Upper lobe of left lung (tissue), 4 donors: ENCODE measurements around the gene RFT1.

ENCODE experiments used
- CTCF ChIP-seq, 6 experiments: fragments of 450-650 bp in 4 of 6; fragments of 200-600 bp in 2 of 6; sonication (generic) in 2 of 6; IDR thresholded peaks; one replicate each; pipeline ENCODE4 v1.5.1; 2016 to 2019; ENCODE audit warnings: antibody characterized with exemption in 6 of 6
- EP300 ChIP-seq, 4 donors: sonication (generic); formaldehyde crosslinking; IDR thresholded peaks; one replicate each; pipeline ENCODE4 v1.5.1; 2017; ENCODE audit warnings: antibody characterized with exemption in 4 of 4, control low read depth in 2 of 4
- POLR2A ChIP-seq, 4 donors: fragments of 450-650 bp; IDR thresholded peaks; one replicate each; pipeline ENCODE4 v1.5.1; 2016 to 2017; ENCODE audit warnings: antibody characterized with exemption in 4 of 4, mild to moderate bottlenecking in 2 of 4
- POLR2AphosphoS5 ChIP-seq, 2 donors: sonication (generic); formaldehyde crosslinking; IDR thresholded peaks; one replicate each; pipeline ENCODE4 v1.5.1; 2017; ENCODE audit warnings: antibody characterized with exemption in 2 of 2

- TF ChIP-seq CTCF (IDR thresholded peaks at IDR 0.05) (no peak), EP300 (IDR thresholded peaks at IDR 0.05) (no peak), POLR2A (IDR thresholded peaks at IDR 0.05) (no peak), POLR2AphosphoS5 (IDR thresholded peaks at IDR 0.05) (no peak)
These were observed 47.5 kb downstream of the RFT1 start for GRCh38 chr3:53082736-53083135.
